IMR-90 (cell line): ENCODE data around the gene MOB3A. TPM values are rescaled to one million over a fixed set of nuclear protein-coding genes. Genes with fewer than 3 reads are reported as not detected.

Experiments used
- ATAC-seq: fragments of 200-7000 bp; cut with Tn5 transposase; 2 replicates; pipeline ENCODE4 v1.9.1; 2020; ENCODE audit warnings: low read depth, mild to moderate bottlenecking, moderate library complexity
- BruUV-seq: library from RNA; stranded (reverse); fragments of 400-500 nt; replicated peaks from 2 replicates; lab custom pipeline; 2021; lab: Mats Ljungman, UMichigan
- CTCF ChIA-PET: fragments of 300-600 bp; formaldehyde crosslinking; extraction: SDS; loops from one replicate; lab custom pipeline; 2021; ENCODE audit warnings: antibody characterized with exemption; lab: Yijun Ruan, JAX
- POLR2A ChIA-PET: fragments of 300-600 bp; sonication (Branson Sonifier 250); formaldehyde crosslinking; loops from one replicate; lab custom pipeline; 2022; ENCODE audit warnings: antibody characterized with exemption; ENCODE audit not compliant: unreplicated experiment; lab: Charles Lee
- DNase-seq: peaks from one replicate; pipeline ENCODE4 v3.0.0; 2013
- H2AFZ ChIP-seq: replicated peaks from 2 replicates; pipeline ENCODE3; 2013; ENCODE audit warnings: low read length, mild to moderate bottlenecking; ENCODE audit not compliant: poor library complexity
- H2AK5ac ChIP-seq: 2 replicates; pipeline ENCODE4 v1.6.1; 2013; ENCODE audit warnings: low read depth, low read length, inconsistent platforms
- H2AK9ac ChIP-seq: replicated peaks from 2 replicates; pipeline ENCODE3; 2013; ENCODE audit warnings: mild to moderate bottlenecking, low read depth, low read length, moderate library complexity; ENCODE audit not compliant: poor library complexity
- H2BK120ac ChIP-seq: 2 replicates; pipeline ENCODE4 v1.6.1; 2013; ENCODE audit warnings: low read depth, low read length, inconsistent platforms
- H2BK15ac ChIP-seq: 3 replicates; pipeline ENCODE4 v1.6.1; 2013; ENCODE audit warnings: low read depth, low read length, inconsistent platforms
- H2BK20ac ChIP-seq: 2 replicates; pipeline ENCODE4 v1.6.1; 2013; ENCODE audit warnings: low read depth, mild to moderate bottlenecking, inconsistent platforms, low read length, moderate library complexity
- H2BK5ac ChIP-seq: 2 replicates; pipeline ENCODE4 v1.6.1; 2013; ENCODE audit warnings: mild to moderate bottlenecking, low read depth, low read length, inconsistent platforms; ENCODE audit not compliant: poor library complexity, severe bottlenecking
- H3K14ac ChIP-seq: replicated peaks from 2 replicates; pipeline ENCODE4 v1.6.1; 2013; ENCODE audit warnings: low read depth, low read length, inconsistent platforms
- H3K18ac ChIP-seq: 2 replicates; pipeline ENCODE4 v1.6.1; 2013; ENCODE audit warnings: low read depth, low read length, control low read depth
- H3K23ac ChIP-seq: 2 replicates; pipeline ENCODE4 v1.6.1; 2013; ENCODE audit warnings: low read depth, low read length, inconsistent platforms
- H3K27ac ChIP-seq: 2 replicates; pipeline ENCODE4 v1.5.1; 2013; ENCODE audit warnings: mild to moderate bottlenecking, control low read depth, low read length; ENCODE audit not compliant: insufficient read depth
- H3K27me3 ChIP-seq: 2 replicates; pipeline ENCODE4 v1.6.1; 2013; ENCODE audit warnings: low read length; ENCODE audit not compliant: control insufficient read depth, insufficient read depth
- H3K36me3 ChIP-seq: 2 replicates; pipeline ENCODE4 v1.6.1; 2013; ENCODE audit warnings: low read length, mixed read lengths; ENCODE audit not compliant: control insufficient read depth, insufficient read depth
- H3K4ac ChIP-seq: 2 replicates; pipeline ENCODE4 v1.6.1; 2013; ENCODE audit warnings: low read depth, low read length, inconsistent platforms
- H3K4me1 ChIP-seq: 2 replicates; pipeline ENCODE4 v1.6.1; 2013; ENCODE audit warnings: low read length, mixed read lengths; ENCODE audit not compliant: control insufficient read depth, insufficient read depth
- H3K4me2 ChIP-seq: 2 replicates; pipeline ENCODE4 v1.6.1; 2013; ENCODE audit warnings: low read depth, mild to moderate bottlenecking, control low read depth, low read length, moderate library complexity
- H3K4me3 ChIP-seq: 2 replicates; pipeline ENCODE4 v1.5.1; 2013; ENCODE audit warnings: low read depth, mild to moderate bottlenecking, control low read depth, low read length, moderate library complexity; ENCODE audit not compliant: insufficient read depth
- H3K56ac ChIP-seq: 2 replicates; pipeline ENCODE4 v1.6.1; 2013; ENCODE audit warnings: low read length, inconsistent platforms; ENCODE audit not compliant: insufficient read depth; ENCODE audit errors: extremely low read depth
- H3K79me1 ChIP-seq, 2 experiments: 2 replicates each; pipeline ENCODE4 v1.6.1; 2013; ENCODE audit warnings: low read length in 2 of 2, inconsistent platforms in 1 of 2, low read depth in 1 of 2
- H3K9ac ChIP-seq: 2 replicates; pipeline ENCODE4 v1.6.1; 2013; ENCODE audit warnings: low read depth, low read length, control low read depth
- H3K9me1 ChIP-seq: 2 replicates; pipeline ENCODE4 v1.6.1; 2013; ENCODE audit warnings: low read length, inconsistent platforms; ENCODE audit not compliant: insufficient read depth
- H3K9me3 ChIP-seq: 2 replicates; pipeline ENCODE4 v1.6.1; 2013; ENCODE audit warnings: low read length; ENCODE audit not compliant: control insufficient read depth, insufficient read depth
- H4K20me1 ChIP-seq: 2 replicates; pipeline ENCODE4 v1.6.1; 2013; ENCODE audit warnings: low read length, inconsistent platforms; ENCODE audit not compliant: insufficient read depth
- H4K5ac ChIP-seq: 2 replicates; pipeline ENCODE4 v1.6.1; 2013; ENCODE audit warnings: mild to moderate bottlenecking, low read depth, low read length, control low read depth
- H4K8ac ChIP-seq, 2 experiments: 2 replicates each; pipeline ENCODE4 v1.6.1; 2013; ENCODE audit warnings: low read depth in 2 of 2, low read length in 2 of 2, control low read depth in 1 of 2, inconsistent platforms in 1 of 2
- H4K91ac ChIP-seq: 2 replicates; pipeline ENCODE4 v1.6.1; 2013; ENCODE audit warnings: low read depth, low read length, inconsistent platforms; ENCODE audit not compliant: insufficient read depth
- BHLHE40 ChIP-seq: fragments of 150-350 bp; IDR thresholded peaks from 2 replicates; pipeline ENCODE4 v1.6.1; 2016; ENCODE audit warnings: mild to moderate bottlenecking, low read depth, low read length
- CEBPB ChIP-seq: IDR thresholded peaks from 2 replicates; pipeline ENCODE4 v1.6.1; 2012; ENCODE audit warnings: low read depth, low read length, improper control_type of control experiment
- CHD1 ChIP-seq: IDR thresholded peaks from 2 replicates; pipeline ENCODE4 v1.6.1; 2012; ENCODE audit warnings: low read depth, low read length, improper control_type of control experiment
- FOS ChIP-seq: fragments of 150-350 bp; IDR thresholded peaks from 2 replicates; pipeline ENCODE4 v1.6.1; 2016; ENCODE audit warnings: low read depth, low read length
- MAFK ChIP-seq: IDR thresholded peaks from 2 replicates; pipeline ENCODE4 v1.6.1; 2012; ENCODE audit warnings: low read depth, low read length, improper control_type of control experiment
- MAZ ChIP-seq: IDR thresholded peaks from 2 replicates; pipeline ENCODE4 v1.6.1; 2012; ENCODE audit warnings: low read depth, mild to moderate bottlenecking, low read length, improper control_type of control experiment, moderate library complexity, borderline replicate concordance
- MXI1 ChIP-seq: IDR thresholded peaks from 2 replicates; pipeline ENCODE4 v1.6.1; 2012; ENCODE audit warnings: low read depth, mild to moderate bottlenecking, low read length, moderate library complexity, borderline replicate concordance
- NFE2L2 ChIP-seq: fragments of 150-350 bp; IDR thresholded peaks from 2 replicates; pipeline ENCODE4 v1.6.1; 2016; ENCODE audit warnings: low read depth, mild to moderate bottlenecking, low read length
- POLR2A ChIP-seq: IDR thresholded peaks from 2 replicates; pipeline ENCODE4 v1.6.1; 2012; ENCODE audit warnings: mild to moderate bottlenecking, low read depth, low read length
- RAD21 ChIP-seq: IDR thresholded peaks from 2 replicates; pipeline ENCODE4 v1.6.1; 2012; ENCODE audit warnings: low read length, improper control_type of control experiment
- RCOR1 ChIP-seq: IDR thresholded peaks from 2 replicates; pipeline ENCODE4 v1.6.1; 2012; ENCODE audit warnings: mild to moderate bottlenecking, low read length, improper control_type of control experiment; ENCODE audit not compliant: insufficient replicate concordance
- RFX5 ChIP-seq: IDR thresholded peaks from 2 replicates; pipeline ENCODE4 v1.8.0; 2012; ENCODE audit warnings: low read depth, mild to moderate bottlenecking, low read length, moderate library complexity
- SMC3 ChIP-seq: fragments of 150-350 bp; IDR thresholded peaks from 2 replicates; pipeline ENCODE4 v1.6.1; 2016; ENCODE audit warnings: low read depth, mild to moderate bottlenecking, antibody characterized with exemption, low read length, moderate library complexity
- WGBS, 2 experiments: methylation state at CpG; one replicate each; pipeline versions ENCODE4 v1.1.5 to v1.1.7; 2013; ENCODE audit warnings: missing lambda C conversion rate in 2 of 2; ENCODE audit not compliant: insufficient read length in 1 of 2; ENCODE audit errors: extremely low coverage in 2 of 2; 5-methylcytosine and 5-hydroxymethylcytosine counted together
- dilution Hi-C: fragments of 300-500 bp; cut with HindIII; formaldehyde crosslinking; loops from one replicate; pipeline ENCODE4 v1.14.3; 2018; ENCODE audit warnings: low sequenced_read_pairs; ENCODE audit not compliant: unreplicated experiment
- in situ Hi-C: fragments of 300-500 bp; cut with MboI; formaldehyde crosslinking; loops from 3 replicates; pipeline ENCODE4 v1.14.3; 2019; ENCODE audit warnings: low sequenced_read_pairs, inconsistent platforms, mixed read lengths
- intact Hi-C: fragments of 100-400 bp; cut with micrococcal nuclease; formaldehyde crosslinking; loops from 2 replicates; pipeline ENCODE4 v1.10.0; 2022
- polyA plus RNA-seq, 3 experiments: library from polyadenylated mRNA; depleted of rRNA; stranded (reverse); fragments of >200 nt; gene quantifications; 2 replicates each; pipeline ENCODE4 v1.2.3, GENCODE V29; 2012; ENCODE audit warnings: low replicate concordance in 1 of 3
- total RNA-seq: library from RNA; depleted of rRNA; stranded (reverse); fragments of >200 nt; gene quantifications from 2 replicates; pipeline ENCODE4 v1.2.3, GENCODE V29; 2012
- TF ChIP-seq, protein P1 (sequence below): fragments of 150-350 bp; IDR thresholded peaks from 2 replicates; pipeline ENCODE4 v1.6.1; 2016; ENCODE audit warnings: low read depth, mild to moderate bottlenecking, low read length, moderate library complexity, borderline replicate concordance
- TF ChIP-seq, protein P2 (sequence below): fragments of 150-350 bp; IDR thresholded peaks from 2 replicates; pipeline ENCODE4 v1.6.1; 2017; ENCODE audit warnings: mild to moderate bottlenecking, antibody characterized with exemption, low read length, low read depth
- TF ChIP-seq, protein P3 (sequence below): conservative IDR thresholded peaks from 2 replicates; pipeline ENCODE4 v1.5.1; 2012; ENCODE audit warnings: mild to moderate bottlenecking, low read depth, low read length, improper control_type of control experiment

MOB3A gene
- total and polyA plus RNA-seq, 2 of the 4 experiments (the other 2 are of a cell fraction), result 9.3 to 26.5 TPM

DNA sequence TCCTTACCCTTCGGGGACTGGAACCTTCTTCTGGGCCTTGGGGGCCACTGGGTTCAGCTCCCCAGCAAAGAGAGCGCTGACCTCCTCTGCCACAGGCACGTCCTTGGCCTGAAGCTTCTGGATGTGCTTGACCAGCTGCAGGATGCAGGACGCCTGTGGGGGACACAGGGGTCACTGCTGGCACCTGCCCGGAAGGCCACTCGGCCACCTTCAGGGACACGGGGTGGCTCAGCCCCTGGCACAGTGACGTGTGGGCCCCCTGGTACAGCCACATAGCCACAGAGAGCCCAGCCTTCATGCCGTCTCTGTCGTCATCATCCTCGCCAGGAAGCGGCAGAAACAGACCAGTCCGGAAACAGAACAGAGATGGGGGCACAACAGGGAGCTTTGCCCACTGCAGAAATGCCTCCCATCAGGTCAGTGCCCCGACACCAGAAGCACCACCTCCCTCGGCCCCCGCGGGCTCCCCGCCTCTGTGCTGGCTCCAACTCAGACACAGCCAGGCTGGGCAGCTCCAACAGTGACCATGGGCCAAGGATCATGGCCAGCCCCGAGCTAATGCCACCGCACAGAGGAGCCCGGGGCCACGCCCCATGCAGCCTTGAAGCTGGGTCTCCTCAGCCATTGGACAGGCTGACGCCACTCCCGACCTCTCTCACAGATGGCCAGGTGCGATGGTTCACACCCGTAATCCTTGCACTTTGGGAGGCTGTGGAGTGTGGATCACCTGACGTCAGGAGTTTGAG lies 21.3 kb upstream of the MOB3A start:
- TF ChIP-seq RFX5 (no peak), NFE2L2 (no peak), MAFK (no peak), POLR2A (no peak), RCOR1 (no peak), CEBPB (no peak), BHLHE40 (no peak), SMC3 (no peak), FOS (no peak), MXI1 (no peak), CHD1 (no peak), MAZ (no peak), RAD21 (no peak)
- TF ChIP-seq, protein P1, sequence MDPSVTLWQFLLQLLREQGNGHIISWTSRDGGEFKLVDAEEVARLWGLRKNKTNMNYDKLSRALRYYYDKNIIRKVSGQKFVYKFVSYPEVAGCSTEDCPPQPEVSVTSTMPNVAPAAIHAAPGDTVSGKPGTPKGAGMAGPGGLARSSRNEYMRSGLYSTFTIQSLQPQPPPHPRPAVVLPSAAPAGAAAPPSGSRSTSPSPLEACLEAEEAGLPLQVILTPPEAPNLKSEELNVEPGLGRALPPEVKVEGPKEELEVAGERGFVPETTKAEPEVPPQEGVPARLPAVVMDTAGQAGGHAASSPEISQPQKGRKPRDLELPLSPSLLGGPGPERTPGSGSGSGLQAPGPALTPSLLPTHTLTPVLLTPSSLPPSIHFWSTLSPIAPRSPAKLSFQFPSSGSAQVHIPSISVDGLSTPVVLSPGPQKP, result no peak
- TF ChIP-seq, protein P2, sequence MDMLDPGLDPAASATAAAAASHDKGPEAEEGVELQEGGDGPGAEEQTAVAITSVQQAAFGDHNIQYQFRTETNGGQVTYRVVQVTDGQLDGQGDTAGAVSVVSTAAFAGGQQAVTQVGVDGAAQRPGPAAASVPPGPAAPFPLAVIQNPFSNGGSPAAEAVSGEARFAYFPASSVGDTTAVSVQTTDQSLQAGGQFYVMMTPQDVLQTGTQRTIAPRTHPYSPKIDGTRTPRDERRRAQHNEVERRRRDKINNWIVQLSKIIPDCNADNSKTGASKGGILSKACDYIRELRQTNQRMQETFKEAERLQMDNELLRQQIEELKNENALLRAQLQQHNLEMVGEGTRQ, result no peak
- TF ChIP-seq, protein P3, sequence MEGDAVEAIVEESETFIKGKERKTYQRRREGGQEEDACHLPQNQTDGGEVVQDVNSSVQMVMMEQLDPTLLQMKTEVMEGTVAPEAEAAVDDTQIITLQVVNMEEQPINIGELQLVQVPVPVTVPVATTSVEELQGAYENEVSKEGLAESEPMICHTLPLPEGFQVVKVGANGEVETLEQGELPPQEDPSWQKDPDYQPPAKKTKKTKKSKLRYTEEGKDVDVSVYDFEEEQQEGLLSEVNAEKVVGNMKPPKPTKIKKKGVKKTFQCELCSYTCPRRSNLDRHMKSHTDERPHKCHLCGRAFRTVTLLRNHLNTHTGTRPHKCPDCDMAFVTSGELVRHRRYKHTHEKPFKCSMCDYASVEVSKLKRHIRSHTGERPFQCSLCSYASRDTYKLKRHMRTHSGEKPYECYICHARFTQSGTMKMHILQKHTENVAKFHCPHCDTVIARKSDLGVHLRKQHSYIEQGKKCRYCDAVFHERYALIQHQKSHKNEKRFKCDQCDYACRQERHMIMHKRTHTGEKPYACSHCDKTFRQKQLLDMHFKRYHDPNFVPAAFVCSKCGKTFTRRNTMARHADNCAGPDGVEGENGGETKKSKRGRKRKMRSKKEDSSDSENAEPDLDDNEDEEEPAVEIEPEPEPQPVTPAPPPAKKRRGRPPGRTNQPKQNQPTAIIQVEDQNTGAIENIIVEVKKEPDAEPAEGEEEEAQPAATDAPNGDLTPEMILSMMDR, result no peak
- Histone ChIP-seq H3K27me3 (no peaks in the 10 kb centered on the region), H2BK20ac (no peak overlapping the region), H3K18ac (no peak overlapping the region), H3K9me1 (no peaks in the 10 kb centered on the region), H4K20me1 (peaks cover 26% of the 10 kb centered on the region), H3K4me2 (no peak overlapping the region), H2AK9ac (no peak overlapping the region), H2BK15ac (no peak overlapping the region), H3K4ac (no peak overlapping the region), H3K9me3 (no peaks in the 10 kb centered on the region), H3K23ac (no peak overlapping the region), H2BK120ac (no peak overlapping the region), H3K56ac (no peak overlapping the region), H3K79me1 (peaks cover 7 to 29% of the 10 kb centered on the region in 2 experiments), H3K36me3 (peaks cover 90% of the 10 kb centered on the region), H3K27ac (no peak overlapping the region), H2AK5ac (no peak overlapping the region), H2BK5ac (no peak overlapping the region), H3K4me3 (no peak overlapping the region), H4K5ac (no peak overlapping the region), H4K91ac (no peak overlapping the region), H2AFZ (no peak overlapping the region), H3K9ac (no peak overlapping the region), H4K8ac (no peak overlapping the region), H3K14ac (no peak overlapping the region), H3K4me1 (no peaks in the 10 kb centered on the region)
- in situ Hi-C loops, result no loop called here
- WGBS, 2 experiments, result 96% methylated on average over 10 of the region's 27 CpGs; no CpG with 5 or more reads in 1 of the 2 experiments
- CTCF ChIA-PET, result no interaction called here
- intact Hi-C loops, result no loop called here
- no peak for DNase-seq
- ATAC-seq, result no peak
- BruUV-seq, result no TSS peak
- dilution Hi-C loops, result no loop called here
- POLR2A ChIA-PET, result no interaction called here
